ENCODE data around the gene INSM1. TPM values are rescaled to one million over a fixed set of nuclear protein-coding genes. Genes with fewer than 3 reads are reported as not detected.

The INSM1 gene
- total RNA-seq, 1 experiment from 2014 or later: 0.07 TPM

- intact Hi-C loops (cut with micrococcal nuclease): no loop called here
- no TSS peak for BruUV-seq (replicated peaks)
- no peaks in the 10 kb centered on the region for H3K9me3 ChIP-seq (ENCODE audit: control insufficient read depth in 1 of 2, insufficient read depth in 1 of 2, low read depth in 1 of 2, low read length in 2 of 2)
- no peaks in the 10 kb centered on the region for H3K9me2 ChIP-seq (ENCODE audit: insufficient read depth)
- ChIA-PET POLR2A (no interaction called here), RAD21 (ENCODE audit: low non-redundant PET in 1 of 2, low total read pairs in 2 of 2, uncharacterized antibody in 2 of 2, unreplicated experiment in 2 of 2) (no interaction called here), CTCF (no interaction called here)
- no peaks in the 10 kb centered on the region for H3K36me3 ChIP-seq (ENCODE audit: control insufficient read depth in 1 of 2, insufficient read depth in 2 of 2, low read length in 2 of 2)
- no peaks in the 10 kb centered on the region for H3K4me1 ChIP-seq (ENCODE audit: control insufficient read depth in 1 of 2, insufficient read depth in 2 of 2, low read length in 2 of 2)
- H3K27ac ChIP-seq (ENCODE audit: low read depth, low read length): no peak overlapping the region
- ATAC-seq (no peak), DNase-seq (ENCODE audit: low read depth, low spot score) (no peak)
- H3K79me2 ChIP-seq (ENCODE audit: insufficient read depth, low read length): no peaks in the 10 kb centered on the region
- no peaks in the 10 kb centered on the region for H4K20me1 ChIP-seq (ENCODE audit: insufficient read depth)
- no peaks in the 10 kb centered on the region for H3K27me3 ChIP-seq (ENCODE audit: insufficient read depth, low read length)
- no peak for TF ChIP-seq RAD21 (IDR thresholded peaks at IDR 0.05; ENCODE audit: low read depth)
- no peak for TF ChIP-seq CTCF (IDR thresholded peaks at IDR 0.05 in 2 of 3, conservative IDR thresholded peaks at IDR 0.05 in 1 of 3; ENCODE audit: borderline replicate concordance in 1 of 3, insufficient read depth in 1 of 3, low read depth in 2 of 3, low read length in 2 of 3)
- TF ChIP-seq POLR2A (IDR thresholded peaks at IDR 0.05; ENCODE audit: borderline replicate concordance, extremely low read depth, insufficient read depth, insufficient read length): no peak
- no peak for TF ChIP-seq EZH2phosphoT487 (IDR thresholded peaks at IDR 0.05; ENCODE audit: borderline replicate concordance)
- no peak for TF ChIP-seq TCF7L2 (IDR thresholded peaks at IDR 0.05; ENCODE audit: borderline replicate concordance, extremely low read depth, insufficient read depth, insufficient read length)
- TF ChIP-seq, protein P1, sequence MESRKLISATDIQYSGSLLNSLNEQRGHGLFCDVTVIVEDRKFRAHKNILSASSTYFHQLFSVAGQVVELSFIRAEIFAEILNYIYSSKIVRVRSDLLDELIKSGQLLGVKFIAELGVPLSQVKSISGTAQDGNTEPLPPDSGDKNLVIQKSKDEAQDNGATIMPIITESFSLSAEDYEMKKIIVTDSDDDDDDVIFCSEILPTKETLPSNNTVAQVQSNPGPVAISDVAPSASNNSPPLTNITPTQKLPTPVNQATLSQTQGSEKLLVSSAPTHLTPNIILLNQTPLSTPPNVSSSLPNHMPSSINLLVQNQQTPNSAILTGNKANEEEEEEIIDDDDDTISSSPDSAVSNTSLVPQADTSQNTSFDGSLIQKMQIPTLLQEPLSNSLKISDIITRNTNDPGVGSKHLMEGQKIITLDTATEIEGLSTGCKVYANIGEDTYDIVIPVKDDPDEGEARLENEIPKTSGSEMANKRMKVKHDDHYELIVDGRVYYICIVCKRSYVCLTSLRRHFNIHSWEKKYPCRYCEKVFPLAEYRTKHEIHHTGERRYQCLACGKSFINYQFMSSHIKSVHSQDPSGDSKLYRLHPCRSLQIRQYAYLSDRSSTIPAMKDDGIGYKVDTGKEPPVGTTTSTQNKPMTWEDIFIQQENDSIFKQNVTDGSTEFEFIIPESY (IDR thresholded peaks at IDR 0.05; ENCODE audit: extremely low read depth, insufficient replicate concordance, low read length): no peak
- TF ChIP-seq EGR1 (IDR thresholded peaks at IDR 0.05; ENCODE audit: low read depth): no peak
- H3K4me2 ChIP-seq (ENCODE audit: low read length): no peak overlapping the region
- no peak overlapping the region for H3K4me3 ChIP-seq (replicated peaks in 1 of 2; ENCODE audit: low read depth in 1 of 2, low read length in 2 of 2)
- H3K9ac ChIP-seq (ENCODE audit: low read length): no peak overlapping the region
- no peak overlapping the region for H2AFZ ChIP-seq (ENCODE audit: low read depth, low read length, poor library complexity, severe bottlenecking)
These were observed 34.1 kb downstream of the INSM1 start for GRCh38 chr20:20401991-20402390.
